Stromal cell of bone marrow (primary cell): ENCODE results near the gene GBA3.

Experiments
- DNase-seq: peaks from one replicate; pipeline ENCODE4 v3.0.0-alpha.2; 2012; ENCODE audit warnings: low read depth

GBA3 gene

GRCh38 chr4:22692736-22693135, at the start of gene GBA3:
GBA3 (plus strand) TSS chr4:22692937.
- DNase-seq = no peak

DNA sequence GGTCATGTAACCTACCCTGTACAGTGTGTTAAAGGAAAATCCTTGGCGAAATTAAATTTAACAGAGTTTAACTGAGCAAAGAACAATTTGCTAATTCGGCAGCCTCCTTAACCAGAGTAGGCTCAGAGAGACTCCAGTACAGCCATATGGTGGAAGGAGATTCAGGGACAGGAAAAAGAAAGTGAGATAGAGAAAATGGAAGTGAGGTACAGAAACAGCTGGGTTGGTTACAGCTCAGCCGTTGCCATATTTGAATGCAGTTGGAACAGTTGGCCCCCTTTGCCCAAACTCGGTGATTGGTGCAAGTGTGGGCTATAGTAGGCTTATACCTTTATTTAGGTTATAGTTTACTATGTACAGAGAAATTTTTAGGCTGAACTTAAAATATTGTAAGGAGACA, 48.8 kb upstream of the GBA3 start:
- no peak for DNase-seq

- DNase-seq = no peak
These were observed 47.1 kb upstream of the GBA3 start for GRCh38 chr4:22645481-22646182.

GRCh38 chr4:22648996-22649395, 43.7 kb upstream of the GBA3 start:
- no peak for DNase-seq

DNA sequence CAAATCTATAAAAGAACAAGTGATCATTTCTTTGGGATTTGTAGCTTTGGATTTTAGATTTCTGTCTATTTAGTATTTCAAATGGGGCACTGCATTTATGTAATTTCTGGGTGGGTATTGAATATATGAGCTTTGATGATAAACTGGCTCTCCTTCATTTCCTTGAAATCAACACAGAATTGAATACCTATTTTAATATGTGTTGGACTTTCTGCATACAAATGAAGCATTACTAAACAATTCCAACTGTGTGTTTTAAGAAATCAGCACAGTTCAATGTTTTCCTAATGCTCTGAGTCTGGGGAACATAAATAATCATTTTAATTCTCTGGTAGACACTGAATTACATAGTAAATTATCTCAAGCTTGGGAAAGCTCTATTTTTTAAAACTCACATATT, 42.0 kb upstream of the GBA3 start:
- no peak for DNase-seq

GRCh38 chr4:22653752-22654151, 39.0 kb upstream of the GBA3 start:
- DNase-seq = no peak

GRCh38 chr4:22661443-22661842, 31.3 kb upstream of the GBA3 start:
- DNase-seq = no peak

GRCh38 chr4:22667332-22667940, 25.3 kb upstream of the GBA3 start:
- no peak for DNase-seq

GRCh38 chr4:22668301-22668700, 24.4 kb upstream of the GBA3 start:
- peak; percentile 42 for DNase-seq

DNA sequence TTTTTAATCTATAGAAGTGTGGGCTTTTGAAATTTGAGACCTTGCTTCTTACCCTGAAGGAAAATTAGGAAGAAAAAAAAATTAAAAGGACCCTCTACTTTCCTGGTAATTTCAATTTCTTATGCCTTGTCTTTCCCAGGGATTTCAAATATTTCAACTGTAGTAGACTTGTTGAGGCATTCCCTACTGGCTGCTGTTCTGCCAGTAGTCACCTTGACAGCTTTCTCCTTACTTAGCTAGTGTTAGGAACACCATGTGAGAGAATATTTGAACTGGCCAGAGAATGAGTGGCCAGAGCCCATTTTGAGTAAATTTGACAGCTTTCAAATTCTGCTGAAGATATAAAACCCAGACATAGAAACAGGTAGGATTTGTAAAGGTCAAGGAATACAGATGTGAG, 24.0 kb upstream of the GBA3 start:
- no peak for DNase-seq

GRCh38 chr4:22670956-22671355, 21.8 kb upstream of the GBA3 start:
- DNase-seq = no peak

GRCh38 chr4:22672519-22672918, 20.2 kb upstream of the GBA3 start:
- DNase-seq = no peak

DNA sequence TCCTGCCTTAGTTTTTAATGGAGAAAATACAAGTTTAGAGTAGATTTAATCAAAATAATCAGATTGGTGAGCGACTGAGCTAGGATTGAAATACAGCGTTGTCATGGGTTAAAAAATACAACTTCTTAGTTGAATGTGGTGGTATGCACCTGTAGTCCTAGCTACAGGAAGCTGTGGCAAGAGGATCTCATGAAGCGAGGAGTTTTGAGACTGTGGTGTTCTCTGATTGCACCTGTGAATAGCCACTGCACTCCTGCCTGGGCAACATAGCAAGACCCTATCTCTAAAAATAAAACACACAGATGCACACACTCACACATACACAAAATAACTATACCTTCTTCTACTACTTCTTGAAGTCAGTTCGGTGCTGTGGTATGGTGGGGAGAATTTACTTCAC, 19.8 kb upstream of the GBA3 start:
- no peak for DNase-seq

- no peak for DNase-seq
These were observed 18.0 kb upstream of the GBA3 start for GRCh38 chr4:22674700-22675099.

DNA sequence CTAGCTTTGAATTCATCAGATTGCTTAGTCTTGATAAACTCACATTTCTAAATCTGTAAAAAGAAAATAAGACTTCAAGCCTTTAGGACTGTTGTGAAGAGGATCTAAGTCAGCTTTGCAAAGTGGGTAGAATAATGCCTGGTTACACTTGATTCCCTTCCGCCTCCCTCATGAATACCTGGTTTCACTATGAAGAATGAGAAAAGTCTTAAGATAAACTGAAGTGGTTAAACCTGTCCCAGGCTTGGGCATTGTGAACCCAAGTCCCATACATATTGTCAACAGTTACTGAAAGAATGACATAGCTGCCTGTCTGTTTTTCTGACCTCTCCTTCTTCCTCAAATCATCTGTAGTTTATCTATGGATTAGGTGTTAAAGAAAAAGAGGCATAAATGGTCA, 16.7 kb upstream of the GBA3 start:
- DNase-seq = no peak

- no peak for DNase-seq
These were observed 15.0 kb upstream of the GBA3 start for GRCh38 chr4:22677780-22678179.

- DNase-seq = no peak
These were observed 13.5 kb upstream of the GBA3 start for GRCh38 chr4:22678940-22679854.

- no peak for DNase-seq
These were observed 12.6 kb upstream of the GBA3 start for GRCh38 chr4:22680065-22680642.

- no peak for DNase-seq
These were observed 9.0 kb upstream of the GBA3 start for GRCh38 chr4:22683726-22684125.

DNA sequence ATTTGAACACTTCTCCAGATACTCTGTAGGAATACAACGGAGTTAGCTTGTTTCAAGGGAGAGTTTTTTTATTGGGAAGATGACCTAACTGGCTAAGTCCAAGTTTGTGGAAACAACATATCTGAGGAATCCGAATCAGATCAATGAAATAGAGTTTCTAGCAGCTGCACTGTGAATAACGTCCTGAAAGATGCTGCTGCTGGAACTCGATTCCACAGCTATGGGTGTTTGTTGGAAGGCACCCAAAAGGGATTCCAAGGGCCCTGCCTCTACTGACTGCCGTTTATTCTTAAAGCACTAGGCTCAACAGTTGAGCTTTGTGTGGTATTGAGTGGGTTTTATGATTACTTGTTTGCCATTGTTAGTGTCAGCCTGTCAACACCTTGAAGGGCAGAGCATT, 6.6 kb upstream of the GBA3 start:
- no peak for DNase-seq

DNA sequence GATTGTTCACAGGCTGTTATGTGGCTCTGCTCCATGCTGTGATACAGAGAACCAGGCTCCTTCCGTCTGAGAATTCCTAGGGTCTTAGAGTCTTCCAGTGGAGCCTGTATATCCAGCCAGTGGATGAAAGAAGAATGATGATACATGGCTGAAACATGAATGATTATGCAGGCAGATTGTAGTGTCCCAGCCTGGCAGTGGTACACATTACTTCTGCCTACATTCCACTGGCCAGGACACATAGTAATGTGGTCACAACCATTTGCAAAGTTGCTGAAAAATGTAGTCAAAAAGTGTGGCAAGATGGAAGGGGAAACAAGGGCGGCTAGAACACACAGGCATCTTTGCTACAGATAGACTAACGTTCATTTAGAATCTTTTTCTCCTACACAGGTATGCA, 4.5 kb upstream of the GBA3 start:
- no peak for DNase-seq

GRCh38 chr4:22689428-22689827, 3.3 kb upstream of the GBA3 start:
- no peak for DNase-seq

- no peak for DNase-seq
These were observed 2.3 kb downstream of the GBA3 start for GRCh38 chr4:22695029-22695428.
